ENCODE measurements around the gene ARHGAP1.
A peak's percentile ranks its signal among the peaks of the same experiment; 100 is the strongest.
"Not testable (repeated sequence)": the region's sequence is repeated elsewhere in the genome, so short reads cannot be mapped to it uniquely, and the experiment has no call there.

Gene ARHGAP1

DNA sequence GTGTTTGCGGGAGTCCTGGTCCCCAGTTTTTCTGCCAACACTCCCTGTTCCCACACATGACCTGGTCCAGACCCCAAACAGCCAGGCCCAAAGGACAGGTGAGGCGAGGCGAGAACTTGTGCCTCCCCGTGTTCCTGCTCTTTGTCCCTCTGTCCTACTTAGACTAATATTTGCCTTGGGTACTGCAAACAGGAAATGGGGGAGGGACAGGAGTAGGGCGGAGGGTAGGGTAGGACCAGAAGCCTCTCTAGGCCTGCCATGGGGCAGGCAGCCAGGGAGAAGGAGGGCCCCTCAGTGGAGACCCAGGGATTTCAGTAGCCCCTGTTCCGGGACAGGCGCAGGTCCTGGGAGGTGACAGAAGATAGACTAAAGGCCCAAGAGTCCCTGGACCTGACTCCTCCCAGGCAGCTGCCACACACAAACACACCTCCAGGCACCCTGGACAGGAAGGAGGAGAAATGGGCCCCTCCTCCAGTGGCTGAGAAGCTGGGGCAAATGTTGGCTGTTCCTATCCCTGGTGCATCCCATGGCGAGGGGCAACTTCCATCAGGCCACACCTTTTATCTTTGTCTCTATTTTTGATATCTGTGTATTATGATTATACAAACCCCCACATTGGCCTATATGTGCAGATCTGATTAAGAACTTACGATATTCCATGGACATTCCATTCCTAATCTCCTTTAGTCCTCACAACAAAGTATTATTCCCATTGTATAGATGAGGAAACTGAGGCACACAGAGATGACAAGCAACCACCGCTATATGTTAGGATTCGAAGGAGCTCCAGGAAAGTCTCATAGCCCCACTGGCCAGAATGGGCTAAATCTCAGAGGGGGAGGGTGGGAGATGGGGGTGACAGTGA is 18.0 kb upstream of the ARHGAP1 start:
- Histone ChIP-seq H4K8ac (ENCODE audit: low read depth, low read length) (peak overlapping the region; percentile 27), H3K23ac (ENCODE audit: low read length) (no peak overlapping the region), H3K79me1 (ENCODE audit: low read length) (no peaks in the 10 kb centered on the region), H2BK120ac (ENCODE audit: insufficient read depth, low read length, poor library complexity) (no peak overlapping the region), H3K36me3 (ENCODE audit: control insufficient read depth in 1 of 2, insufficient read depth in 2 of 2, low read length in 2 of 2) (no peaks in the 10 kb centered on the region), H3K14ac (ENCODE audit: low read length) (no peak overlapping the region), H2BK5ac (ENCODE audit: low read depth, low read length, poor library complexity) (no peak overlapping the region), H3K9ac (ENCODE audit: low read length) (no peak overlapping the region), H3K27me3 (ENCODE audit: insufficient read depth, low read length) (no peaks in the 10 kb centered on the region), H3K9me3 (ENCODE audit: insufficient read depth, low read depth, low read length) (no peaks in the 10 kb centered on the region), H3K18ac (ENCODE audit: low read length) (no peak overlapping the region), H3K27ac (ENCODE audit: low read depth, low read length) (no peak overlapping the region), H3K4ac (ENCODE audit: low read depth, low read length) (no peak overlapping the region), H3K79me2 (ENCODE audit: control insufficient read depth, insufficient read depth, low read length, poor library complexity) (no peaks in the 10 kb centered on the region), H3K4me3 (ENCODE audit: low read depth, low read length) (no peak overlapping the region), H3K4me2 (ENCODE audit: low read length) (no peak overlapping the region), H2AK5ac (ENCODE audit: low read length) (no peak overlapping the region), H4K91ac (ENCODE audit: low read depth, low read length) (peak overlapping the region; percentile 6), H3K4me1 (ENCODE audit: control insufficient read depth in 1 of 2, insufficient read depth in 2 of 2, low read length in 2 of 2) (peaks cover 6 to 7% of the 10 kb centered on the region in 2 experiments), H2AFZ (ENCODE audit: insufficient read depth, low read length, poor library complexity) (peak overlapping the region; percentile 19), H4K12ac (ENCODE audit: low read depth, low read length) (no peak overlapping the region), H2BK12ac (ENCODE audit: low read length) (no peak overlapping the region)
- WGBS (ENCODE audit: extremely low coverage, insufficient coverage, insufficient read length), result no CpG with 5 or more reads among the region's 11 CpGs
- peak in 1 of 2 donors; percentile 21 for DNase-seq

DNA sequence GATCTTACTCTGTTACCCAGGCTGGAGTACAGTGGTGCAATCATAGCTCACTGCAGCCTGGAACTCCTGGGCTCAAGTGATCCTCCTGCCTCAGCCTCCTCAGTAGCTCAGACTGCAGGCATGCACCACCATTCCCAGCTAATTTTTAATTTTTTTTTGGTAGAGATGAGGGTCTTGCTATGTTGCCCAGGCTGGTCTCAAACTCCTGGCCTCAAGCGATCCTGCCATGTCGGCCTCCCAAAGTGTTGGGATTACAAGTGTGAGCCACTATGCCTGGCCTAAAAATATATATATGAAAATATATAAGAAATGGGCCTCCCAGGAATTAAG is 17.4 kb upstream of the ARHGAP1 start:
- WGBS (ENCODE audit: extremely low coverage, insufficient coverage, insufficient read length), result no CpG with 5 or more reads among the region's 2 CpGs
- H2BK5ac ChIP-seq (ENCODE audit: low read depth, low read length, poor library complexity); H3K4me1 ChIP-seq (ENCODE audit: control insufficient read depth in 1 of 2, insufficient read depth in 2 of 2, low read length in 2 of 2); H3K79me1 ChIP-seq (ENCODE audit: low read length); DNase-seq; H3K4ac ChIP-seq (ENCODE audit: low read depth, low read length); H3K79me2 ChIP-seq (ENCODE audit: control insufficient read depth, insufficient read depth, low read length, poor library complexity); H3K18ac ChIP-seq (ENCODE audit: low read length); H3K4me2 ChIP-seq (ENCODE audit: low read length); H3K14ac ChIP-seq (ENCODE audit: low read length); H2AFZ ChIP-seq (ENCODE audit: insufficient read depth, low read length, poor library complexity); H3K27me3 ChIP-seq (ENCODE audit: insufficient read depth, low read length); H2BK12ac ChIP-seq (ENCODE audit: low read length); H3K4me3 ChIP-seq (ENCODE audit: low read depth, low read length); H2AK5ac ChIP-seq (ENCODE audit: low read length); H4K8ac ChIP-seq (ENCODE audit: low read depth, low read length); H3K27ac ChIP-seq (ENCODE audit: low read depth, low read length); H3K23ac ChIP-seq (ENCODE audit: low read length); H3K36me3 ChIP-seq (ENCODE audit: control insufficient read depth in 1 of 2, insufficient read depth in 2 of 2, low read length in 2 of 2); H2BK120ac ChIP-seq (ENCODE audit: insufficient read depth, low read length, poor library complexity); H3K9ac ChIP-seq (ENCODE audit: low read length); H4K91ac ChIP-seq (ENCODE audit: low read depth, low read length); H3K9me3 ChIP-seq (ENCODE audit: insufficient read depth, low read depth, low read length); H4K12ac ChIP-seq (ENCODE audit: low read depth, low read length): not testable (repeated sequence)

DNA sequence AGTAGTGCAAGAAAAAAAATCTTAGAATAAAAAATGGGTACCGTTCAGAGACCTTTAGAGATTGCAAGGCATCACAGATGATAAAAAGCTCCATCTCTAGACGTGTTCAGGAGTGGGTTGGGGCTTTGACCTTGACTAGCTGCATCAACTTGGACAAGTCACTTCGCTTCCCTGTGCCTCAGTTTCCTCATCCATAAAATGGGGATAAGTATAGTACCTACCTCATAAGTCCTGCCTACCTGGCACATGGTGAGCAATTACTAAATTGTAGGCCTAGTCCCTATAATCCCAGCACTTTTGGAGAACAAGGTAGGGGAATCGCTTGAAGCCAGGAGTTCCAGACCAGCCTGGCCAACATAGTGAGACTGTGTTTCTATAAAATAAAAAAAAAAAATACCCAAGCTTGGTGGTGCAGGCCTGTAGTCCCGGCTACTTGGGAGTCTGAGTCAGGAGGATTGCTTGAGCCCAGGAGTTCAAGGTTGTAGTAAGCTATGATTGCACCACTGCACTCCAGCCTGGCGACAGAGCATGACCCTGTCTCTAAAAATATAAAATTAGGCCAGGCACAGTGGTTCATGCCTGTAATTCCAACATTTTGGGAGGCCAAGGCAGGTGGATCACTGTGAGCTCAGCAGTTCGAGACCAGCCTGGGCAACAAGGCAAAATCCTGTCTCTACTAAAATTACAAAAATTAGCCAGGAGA is 12.6 kb upstream of the ARHGAP1 start:
- Histone ChIP-seq H2BK5ac (ENCODE audit: low read depth, low read length, poor library complexity) (no peak overlapping the region), H2AK5ac (ENCODE audit: low read length) (no peak overlapping the region), H3K23ac (ENCODE audit: low read length) (no peak overlapping the region), H2BK120ac (ENCODE audit: insufficient read depth, low read length, poor library complexity) (no peak overlapping the region), H4K91ac (ENCODE audit: low read depth, low read length) (no peak overlapping the region), H3K36me3 (ENCODE audit: control insufficient read depth in 1 of 2, insufficient read depth in 2 of 2, low read length in 2 of 2) (no peaks in the 10 kb centered on the region), H3K27ac (ENCODE audit: low read depth, low read length) (no peak overlapping the region), H2AFZ (ENCODE audit: insufficient read depth, low read length, poor library complexity) (no peak overlapping the region), H3K14ac (ENCODE audit: low read length) (no peak overlapping the region), H3K4me3 (ENCODE audit: low read depth, low read length) (no peak overlapping the region), H4K12ac (ENCODE audit: low read depth, low read length) (no peak overlapping the region), H3K27me3 (ENCODE audit: insufficient read depth, low read length) (no peaks in the 10 kb centered on the region), H3K9ac (ENCODE audit: low read length) (no peak overlapping the region), H3K4me2 (ENCODE audit: low read length) (no peak overlapping the region), H3K79me1 (ENCODE audit: low read length) (no peaks in the 10 kb centered on the region), H2BK12ac (ENCODE audit: low read length) (no peak overlapping the region), H3K4me1 (ENCODE audit: control insufficient read depth in 1 of 2, insufficient read depth in 2 of 2, low read length in 2 of 2) (peaks cover under 1 to 2% of the 10 kb centered on the region in 2 experiments), H3K4ac (ENCODE audit: low read depth, low read length) (no peak overlapping the region), H3K79me2 (ENCODE audit: control insufficient read depth, insufficient read depth, low read length, poor library complexity) (no peaks in the 10 kb centered on the region), H3K9me3 (ENCODE audit: insufficient read depth, low read depth, low read length) (no peaks in the 10 kb centered on the region), H4K8ac (ENCODE audit: low read depth, low read length) (no peak overlapping the region), H3K18ac (ENCODE audit: low read length) (no peak overlapping the region)
- DNase-seq, result no peak
- no CpG with 5 or more reads among the region's 7 CpGs for WGBS (ENCODE audit: extremely low coverage, insufficient coverage, insufficient read length)

DNA sequence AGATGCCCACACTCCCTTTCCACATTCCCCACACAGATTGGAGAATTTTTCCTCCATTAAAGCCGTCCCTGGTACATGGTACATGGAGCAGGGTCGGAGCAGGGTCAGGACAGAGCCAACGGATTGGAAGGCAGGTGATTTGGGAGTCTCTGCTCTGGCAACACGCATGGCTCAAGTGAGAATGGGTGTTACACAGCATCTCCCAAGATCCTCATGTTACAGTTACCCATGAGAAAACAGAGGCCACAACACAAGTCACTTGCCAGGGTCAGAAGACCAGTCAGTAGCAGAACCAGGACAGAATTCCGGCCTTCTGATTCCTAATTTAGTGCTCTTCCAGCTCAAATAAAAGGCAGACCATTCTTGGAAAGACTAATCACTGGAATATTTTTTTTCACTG is 10.9 kb upstream of the ARHGAP1 start:
- Histone ChIP-seq H2AK5ac (ENCODE audit: low read length) (no peak overlapping the region), H2BK12ac (ENCODE audit: low read length) (no peak overlapping the region), H3K14ac (ENCODE audit: low read length) (no peak overlapping the region), H3K4ac (ENCODE audit: low read depth, low read length) (no peak overlapping the region), H3K4me3 (ENCODE audit: low read depth, low read length) (no peak overlapping the region), H3K4me1 (ENCODE audit: control insufficient read depth in 1 of 2, insufficient read depth in 2 of 2, low read length in 2 of 2) (peaks cover 0 to 1% of the 10 kb centered on the region in 2 experiments), H3K9ac (ENCODE audit: low read length) (no peak overlapping the region), H4K91ac (ENCODE audit: low read depth, low read length) (no peak overlapping the region), H2BK120ac (ENCODE audit: insufficient read depth, low read length, poor library complexity) (no peak overlapping the region), H3K4me2 (ENCODE audit: low read length) (no peak overlapping the region), H2BK5ac (ENCODE audit: low read depth, low read length, poor library complexity) (no peak overlapping the region), H3K79me2 (ENCODE audit: control insufficient read depth, insufficient read depth, low read length, poor library complexity) (no peaks in the 10 kb centered on the region), H3K27ac (ENCODE audit: low read depth, low read length) (no peak overlapping the region), H2AFZ (ENCODE audit: insufficient read depth, low read length, poor library complexity) (no peak overlapping the region), H4K8ac (ENCODE audit: low read depth, low read length) (no peak overlapping the region), H3K23ac (ENCODE audit: low read length) (no peak overlapping the region), H3K27me3 (ENCODE audit: insufficient read depth, low read length) (no peaks in the 10 kb centered on the region), H3K79me1 (ENCODE audit: low read length) (no peaks in the 10 kb centered on the region), H3K36me3 (ENCODE audit: control insufficient read depth in 1 of 2, insufficient read depth in 2 of 2, low read length in 2 of 2) (peaks cover 5 to 10% of the 10 kb centered on the region in 2 experiments), H4K12ac (ENCODE audit: low read depth, low read length) (no peak overlapping the region), H3K18ac (ENCODE audit: low read length) (no peak overlapping the region), H3K9me3 (ENCODE audit: insufficient read depth, low read depth, low read length) (no peaks in the 10 kb centered on the region)
- DNase-seq, result no peak
- no CpG with 5 or more reads among the region's 5 CpGs for WGBS (ENCODE audit: extremely low coverage, insufficient coverage, insufficient read length)

All from trophoblast cell (in vitro differentiated cells and primary cell).